SU-DHL-6 (cell line): ENCODE results near the gene IGSF3.

Source experiments
- CTCF ChIP-seq: fragments of 200-600 bp; sonication (generic); IDR thresholded peaks from one replicate; pipeline ENCODE4 v1.5.1; 2017; ENCODE audit warnings: antibody characterized with exemption, mild to moderate bottlenecking, low read length, moderate library complexity; ENCODE audit not compliant: insufficient read depth, poor library complexity, severe bottlenecking
- EZH2phosphoT487 ChIP-seq: fragments of 200-600 bp; sonication (generic), shearing (Covaris generic); conservative IDR thresholded peaks from 2 replicates; pipeline ENCODE4 v1.6.1; 2018; ENCODE audit warnings: mild to moderate bottlenecking, antibody characterized with exemption, low read length, moderate library complexity, mixed read lengths

- no peak for TF ChIP-seq CTCF
- no peak for TF ChIP-seq EZH2phosphoT487
These were observed 3.7 kb upstream of the IGSF3 start for GRCh38 chr1:116671072-116671760.
